ENCODE results near the gene HDAC9. TPM values are rescaled to one million over a fixed set of nuclear protein-coding genes. Genes with fewer than 3 reads are reported as not detected.

Gene HDAC9
- total and polyA plus RNA-seq, 2 of the 13 experiments (the other 11 are each of a cell fraction or from before 2014, with no cell fraction given), result 0.05 to 0.07 TPM

- Histone ChIP-seq H3K27me3 (ENCODE audit: control insufficient read depth in 1 of 2, insufficient read depth in 2 of 2, low read length in 2 of 2) (no peaks in the 10 kb centered on the region; a peak in 2 of 5 replicates), H2AFZ (ENCODE audit: low read length) (no peak overlapping the region), H3K79me2 (ENCODE audit: insufficient read depth, low read length) (no peaks in the 10 kb centered on the region), H3K9me3 (ENCODE audit: low read length) (no peaks in the 10 kb centered on the region), H4K20me1 (ENCODE audit: insufficient read depth, low read length) (no peaks in the 10 kb centered on the region; the same call in 1 of the 2 replicates), H3K4me1 (ENCODE audit: insufficient read depth, low read length) (no peaks in the 10 kb centered on the region), H3K36me3 (replicated peaks in 1 of 2; ENCODE audit: control insufficient read depth in 1 of 2, insufficient read depth in 2 of 2, low read length in 2 of 2) (no peaks in the 10 kb centered on the region), H3K9ac (ENCODE audit: insufficient read depth, low read depth, low read length) (no peak overlapping the region), H3K27ac (ENCODE audit: extremely low read length, insufficient read depth, low read length) (no peak overlapping the region), H3K4me2 (ENCODE audit: low read depth, low read length) (no peak overlapping the region), H3K4me3 (replicated peaks in 1 of 3; ENCODE audit: insufficient read depth in 1 of 3, low read depth in 2 of 3, low read length in 3 of 3) (no peak overlapping the region)
- ChIA-PET POLR2A (no interaction called here), CTCF (ENCODE audit: low intra/inter-chr PET ratio, low total read pairs) (interaction anchor here (1.4 kb wide), 1 partner anchor 219 kb away, joined by 3 read pairs; no protein-coding TSS in a partner anchor)
- intact Hi-C loops (cut with micrococcal nuclease; ENCODE audit: unreplicated experiment) (loop anchor here (1.0 to 2.0 kb wide), 2 partner anchors 219 to 890 kb away; no protein-coding TSS in a partner anchor), in situ Hi-C loops (cut with HindIII; ENCODE audit: extremely low pct_ligation_motif_present, low pct_unique_long_range_greater_than_20kb) (no loop called here)
- ATAC-seq (no peak), FAIRE-seq (no peak), DNase-seq (ENCODE audit: low spot score) (peak; percentile 13)
- no TSS peak for BruUV-seq (replicated peaks)
- WGBS (ENCODE audit: low lambda C conversion rate), result 21% methylated on average over 3 of the region's 3 CpGs
- no peak for TF ChIP-seq ZFP91 (CRISPR knock-in tag; IDR thresholded peaks at IDR 0.05; ENCODE audit: borderline replicate concordance)
- no peak for TF ChIP-seq MAFK (conservative IDR thresholded peaks at IDR 0.05 in 1 of 2, IDR thresholded peaks at IDR 0.05 in 1 of 2; ENCODE audit: low read length in 2 of 2)
- no peak for TF ChIP-seq PLSCR1 (CRISPR knock-in tag; IDR thresholded peaks at IDR 0.05; ENCODE audit: borderline replicate concordance)
- no peak for TF ChIP-seq ZNF20 (CRISPR knock-in tag; IDR thresholded peaks at IDR 0.05)
- TF ChIP-seq MBNL3 (CRISPR knock-in tag; conservative IDR thresholded peaks at IDR 0.05), result no peak
- TF ChIP-seq ZNF30 (CRISPR knock-in tag; IDR thresholded peaks at IDR 0.05), result no peak
- no peak for TF ChIP-seq ZFP36L1 (CRISPR knock-in tag; IDR thresholded peaks at IDR 0.05)
- TF ChIP-seq POLR2AphosphoS5 (IDR thresholded peaks at IDR 0.05; ENCODE audit: low read depth, low read length), result no peak
- no peak for TF ChIP-seq HOXA3 (CRISPR knock-in tag; IDR thresholded peaks at IDR 0.05)
- no peak for TF ChIP-seq ZNF546 (CRISPR knock-in tag; conservative IDR thresholded peaks at IDR 0.05)
- no peak for TF ChIP-seq ZBTB20 (CRISPR knock-in tag; IDR thresholded peaks at IDR 0.05; ENCODE audit: borderline replicate concordance, low read depth)
- no peak for TF ChIP-seq ZNF432 (CRISPR knock-in tag; IDR thresholded peaks at IDR 0.05; ENCODE audit: borderline replicate concordance)
- no peak for TF ChIP-seq ZMAT5 (CRISPR knock-in tag; IDR thresholded peaks at IDR 0.05; ENCODE audit: borderline replicate concordance, low read depth)
- TF ChIP-seq GPN1 (CRISPR knock-in tag; IDR thresholded peaks at IDR 0.05; ENCODE audit: borderline replicate concordance), result no peak
- no peak for TF ChIP-seq NFYC (CRISPR knock-in tag; IDR thresholded peaks at IDR 0.05)
Measured at GRCh38 chr7:18570890-18571478, 75.4 kb downstream of the HDAC9 start.
